A549 (cell line): ENCODE measurements around the gene UGT1A3. TPM values are rescaled to one million over a fixed set of nuclear protein-coding genes. Genes with fewer than 3 reads are reported as not detected.

Experiments
- ATAC-seq, 2 experiments: fragments of 200-7000 bp in 1 of 2; fragments of >200 bp in 1 of 2; cut with Nextera tagmentation in 1 of 2; cut with Tn5 transposase in 1 of 2; 3 replicates each; pipeline versions ENCODE4 v1.8.0 to v1.9.1; 2018 to 2020; ENCODE audit warnings: mild to moderate bottlenecking in 1 of 2, moderate library complexity in 1 of 2
- CTCF ChIA-PET: fragments of 300-600 bp; sonication (Branson Sonifier 250); formaldehyde crosslinking; extraction: SDS; loops from one replicate; lab custom pipeline; 2021; ENCODE audit warnings: antibody characterized with exemption, inconsistent platforms; lab: Yijun Ruan, JAX
- POLR2A ChIA-PET: fragments of 350-600 bp; formaldehyde crosslinking; extraction: SDS; loops from one replicate; lab custom pipeline; 2021; ENCODE audit warnings: antibody characterized with exemption, inconsistent platforms; lab: Yijun Ruan, JAX
- DNase-seq, 2 experiments: peaks; one replicate each; pipeline versions ENCODE4 v3.0.0 to v3.0.0-alpha.2; 2011 to 2016; ENCODE audit warnings: low read depth in 1 of 2, low spot score in 1 of 2
- FAIRE-seq: peaks from 2 replicates; lab custom pipeline; 2011; peaks lifted over from hg19 to GRCh38; lab: Jason Lieb, UNC
- H3K27ac ChIP-seq, 2 experiments: fragments of >200 bp; sonication (Bioruptor Twin); formaldehyde crosslinking; 3 replicates each; pipeline ENCODE4 v1.5.1; 2016 to 2017
- H3K4me1 ChIP-seq: fragments of >200 bp; sonication (Bioruptor Twin); formaldehyde crosslinking; 3 replicates; pipeline ENCODE4 v1.6.1; 2016
- H3K4me2 ChIP-seq: fragments of >200 bp; sonication (Bioruptor Twin); formaldehyde crosslinking; 3 replicates; pipeline ENCODE4 v1.6.1; 2016
- H3K4me3 ChIP-seq: fragments of >200 bp; sonication (Bioruptor Twin); formaldehyde crosslinking; 3 replicates; pipeline ENCODE4 v1.5.1; 2016
- H3K9me3 ChIP-seq: fragments of >200 bp; sonication (Bioruptor Twin); formaldehyde crosslinking; 3 replicates; pipeline ENCODE4 v1.6.1; 2016
- CBX2 ChIP-seq: fragments of 200-600 bp; sonication (generic); IDR thresholded peaks from 2 replicates; pipeline ENCODE4 v1.6.1; 2016; ENCODE audit warnings: low read depth, mild to moderate bottlenecking, borderline replicate concordance
- CBX8 ChIP-seq: fragments of 200-600 bp; sonication (generic); IDR thresholded peaks from 2 replicates; pipeline ENCODE4 v1.6.1; 2016
- ESRRA ChIP-seq: fragments of 150-350 bp; IDR thresholded peaks from 2 replicates; pipeline ENCODE4 v1.6.1; 2014; ENCODE audit warnings: mild to moderate bottlenecking, low read length, borderline replicate concordance
- GATA3 ChIP-seq: IDR thresholded peaks from 2 replicates; pipeline ENCODE4 v1.6.1; 2012; ENCODE audit warnings: borderline replicate concordance
- HOXA7 ChIP-seq: fragments of 250-450 bp; sonication (Bioruptor Pico); IDR thresholded peaks from 2 replicates; pipeline ENCODE4 v1.5.0; 2020; ENCODE audit warnings: mild to moderate bottlenecking, moderate library complexity
- KDM1A ChIP-seq: fragments of 200-600 bp; sonication (generic); IDR thresholded peaks from 2 replicates; pipeline ENCODE4 v1.6.1; 2016; ENCODE audit warnings: low read depth, mild to moderate bottlenecking
- KDM5A ChIP-seq: fragments of 200-600 bp; sonication (generic); IDR thresholded peaks from 2 replicates; pipeline ENCODE4 v1.6.1; 2016; ENCODE audit warnings: antibody characterized with exemption, mild to moderate bottlenecking
- NPAS2 ChIP-seq: fragments of 250-450 bp; sonication (Bioruptor Pico); IDR thresholded peaks from 2 replicates; pipeline ENCODE4 v1.8.0; 2022; ENCODE audit warnings: mild to moderate bottlenecking, moderate library complexity, borderline replicate concordance
- POLR2AphosphoS2 ChIP-seq: conservative IDR thresholded peaks from 2 replicates; pipeline ENCODE4 v1.6.1; 2012; ENCODE audit warnings: low read length, improper control_type of control experiment, inconsistent platforms
- RCOR1 ChIP-seq: fragments of 150-350 bp; IDR thresholded peaks from 2 replicates; pipeline ENCODE4 v1.6.1; 2014; ENCODE audit warnings: antibody characterized with exemption, low read length, low read depth
- ZFP36 ChIP-seq: fragments of 450-650 bp; IDR thresholded peaks from 2 replicates; pipeline ENCODE4 v1.6.1; 2014; ENCODE audit warnings: borderline replicate concordance; ENCODE audit not compliant: partially characterized antibody
- WGBS: methylation state at CpG from one replicate; pipeline ENCODE4 v1.1.6; 2017; ENCODE audit errors: missing lambda C conversion rate; 5-methylcytosine and 5-hydroxymethylcytosine counted together
- polyA plus RNA-seq, 4 experiments: library from polyadenylated mRNA; depleted of rRNA in 3 of 4; stranded (reverse); fragments of >200 nt; fragmentation: RNase III in 1 of 4; extraction: RNeasy Plus Mini Kit Qiagen cat#74134 plus additional on column Dnase treatment in 1 of 4; gene quantifications; 2 replicates in 3 of 4; 3 replicates in 1 of 4; pipeline ENCODE4 v1.2.3, GENCODE V29; 2011 to 2017
- TF ChIP-seq, protein P1 (sequence below): fragments of 250-450 bp; sonication (Bioruptor Pico); IDR thresholded peaks from 2 replicates; pipeline ENCODE4 v1.5.0; 2021; ENCODE audit warnings: mild to moderate bottlenecking, moderate library complexity, borderline replicate concordance
- TF ChIP-seq, protein P2 (sequence below): fragments of 200-600 bp; sonication (generic); IDR thresholded peaks from 2 replicates; pipeline ENCODE4 v1.6.1; 2016; ENCODE audit warnings: antibody characterized with exemption, mild to moderate bottlenecking, moderate library complexity
- TF ChIP-seq, protein P3 (sequence below): fragments of 450-650 bp; IDR thresholded peaks from 2 replicates; pipeline ENCODE4 v1.6.1; 2014; ENCODE audit warnings: antibody characterized with exemption
- TF ChIP-seq, protein P4 (sequence below): IDR thresholded peaks from 2 replicates; pipeline ENCODE4 v1.6.1; 2012

The UGT1A3 gene
- polyA plus RNA-seq, 2 of the 4 experiments (the other 2 are of a cell fraction), result 0.23 to 0.39 TPM

DNA sequence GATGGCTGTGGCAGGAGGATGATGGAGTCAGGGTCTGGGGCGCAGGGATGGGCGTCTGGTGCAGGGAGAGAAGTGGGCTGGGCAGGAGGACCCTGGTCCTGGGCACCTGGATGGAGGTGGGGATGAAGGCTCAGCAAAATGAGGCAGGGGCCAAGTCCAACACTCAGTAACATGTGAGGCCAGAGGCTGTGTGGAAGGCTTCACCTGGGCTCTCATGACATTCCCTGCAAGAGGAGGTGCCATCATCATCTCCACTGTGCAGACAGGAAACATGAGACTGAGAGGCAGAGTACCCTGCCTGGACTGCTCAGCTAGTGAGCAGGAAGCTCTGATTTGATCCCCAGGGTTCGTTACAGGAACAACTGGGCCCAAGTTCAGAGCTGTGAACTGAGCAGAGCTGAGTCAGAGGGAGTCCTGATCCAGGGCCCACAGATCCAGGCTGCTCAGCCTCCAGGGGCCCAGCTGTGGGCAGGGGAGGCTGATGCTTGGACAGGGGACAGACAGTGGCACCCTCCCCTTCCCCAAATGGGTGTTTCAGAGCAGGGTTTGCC is 88.6 kb downstream of the UGT1A3 start:
- TF ChIP-seq GATA3, result no peak
- ATAC-seq (no peak), DNase-seq (no peak), FAIRE-seq (no peak)
- Histone ChIP-seq H3K9me3 (no peaks in the 10 kb centered on the region), H3K27ac (peak overlapping the region; percentile 51 to 81), H3K4me1 (peaks cover 22% of the 10 kb centered on the region), H3K4me2 (no peak overlapping the region), H3K4me3 (no peak overlapping the region)
- WGBS, result 82% methylated on average over 3 of the region's 3 CpGs
- ChIA-PET POLR2A (no interaction called here), CTCF (interaction anchor here (1.1 kb wide), 1 partner anchor 15 kb away, joined by 3 read pairs; no protein-coding TSS in a partner anchor)

DNA sequence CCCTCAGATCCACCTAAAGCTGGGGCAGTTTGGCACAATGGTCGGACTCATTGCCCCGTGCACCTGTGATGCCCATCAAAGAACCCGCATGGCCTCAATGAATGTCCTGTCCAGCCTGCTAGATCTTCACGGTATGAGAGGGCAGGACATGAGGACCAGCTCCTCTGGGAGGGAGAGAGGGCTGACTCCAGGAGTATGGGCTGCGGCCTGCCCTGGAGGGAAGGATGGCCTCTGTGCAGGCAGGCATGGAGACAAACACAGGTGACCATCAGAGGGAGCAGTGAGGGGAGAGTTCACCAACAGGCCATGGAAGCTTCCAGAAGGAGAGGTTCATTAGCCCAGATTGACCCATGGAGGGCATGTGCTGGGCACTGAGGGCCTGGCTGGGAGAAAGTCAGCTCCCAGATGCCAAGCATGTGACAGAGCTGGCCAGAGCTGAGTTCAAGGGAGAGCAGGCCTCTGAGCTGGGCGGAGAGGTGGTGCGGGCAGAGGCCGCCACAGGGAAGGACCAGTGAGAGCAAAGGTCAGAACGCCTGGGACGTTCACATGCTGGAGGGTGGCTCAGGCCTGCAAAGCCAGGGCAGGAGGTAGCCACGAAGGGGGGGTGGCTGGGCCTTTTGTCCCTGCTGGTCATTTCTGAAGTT is 89.3 kb downstream of the UGT1A3 start:
- Histone ChIP-seq H3K4me1 (peaks cover 25% of the 10 kb centered on the region), H3K4me2 (no peak overlapping the region), H3K27ac (peak overlapping the region; percentile 51 to 81; a peak in 5 of 6 replicates), H3K4me3 (no peak overlapping the region), H3K9me3 (no peaks in the 10 kb centered on the region)
- ChIA-PET CTCF (interaction anchor here (1.1 to 1.2 kb wide), 2 partner anchors 14 to 15 kb away, joined by 3 read pairs; no protein-coding TSS in a partner anchor), POLR2A (no interaction called here)
- no peak for DNase-seq
- 88% methylated on average over 11 of the region's 11 CpGs for WGBS
- no peak for FAIRE-seq
- TF ChIP-seq ZFP36 (no peak), RCOR1 (no peak), HOXA7 (CRISPR knock-in tag) (no peak), NPAS2 (CRISPR knock-in tag) (no peak), KDM5A (no peak), GATA3 (no peak), CBX8 (no peak), ESRRA (no peak), KDM1A (no peak), POLR2AphosphoS2 (no peak), CBX2 (no peak)
- TF ChIP-seq, protein P1, sequence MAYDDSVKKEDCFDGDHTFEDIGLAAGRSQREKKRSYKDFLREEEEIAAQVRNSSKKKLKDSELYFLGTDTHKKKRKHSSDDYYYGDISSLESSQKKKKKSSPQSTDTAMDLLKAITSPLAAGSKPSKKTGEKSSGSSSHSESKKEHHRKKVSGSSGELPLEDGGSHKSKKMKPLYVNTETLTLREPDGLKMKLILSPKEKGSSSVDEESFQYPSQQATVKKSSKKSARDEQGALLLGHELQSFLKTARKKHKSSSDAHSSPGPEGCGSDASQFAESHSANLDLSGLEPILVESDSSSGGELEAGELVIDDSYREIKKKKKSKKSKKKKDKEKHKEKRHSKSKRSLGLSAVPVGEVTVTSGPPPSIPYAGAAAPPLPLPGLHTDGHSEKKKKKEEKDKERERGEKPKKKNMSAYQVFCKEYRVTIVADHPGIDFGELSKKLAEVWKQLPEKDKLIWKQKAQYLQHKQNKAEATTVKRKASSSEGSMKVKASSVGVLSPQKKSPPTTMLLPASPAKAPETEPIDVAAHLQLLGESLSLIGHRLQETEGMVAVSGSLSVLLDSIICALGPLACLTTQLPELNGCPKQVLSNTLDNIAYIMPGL, result no peak
- TF ChIP-seq, protein P2, sequence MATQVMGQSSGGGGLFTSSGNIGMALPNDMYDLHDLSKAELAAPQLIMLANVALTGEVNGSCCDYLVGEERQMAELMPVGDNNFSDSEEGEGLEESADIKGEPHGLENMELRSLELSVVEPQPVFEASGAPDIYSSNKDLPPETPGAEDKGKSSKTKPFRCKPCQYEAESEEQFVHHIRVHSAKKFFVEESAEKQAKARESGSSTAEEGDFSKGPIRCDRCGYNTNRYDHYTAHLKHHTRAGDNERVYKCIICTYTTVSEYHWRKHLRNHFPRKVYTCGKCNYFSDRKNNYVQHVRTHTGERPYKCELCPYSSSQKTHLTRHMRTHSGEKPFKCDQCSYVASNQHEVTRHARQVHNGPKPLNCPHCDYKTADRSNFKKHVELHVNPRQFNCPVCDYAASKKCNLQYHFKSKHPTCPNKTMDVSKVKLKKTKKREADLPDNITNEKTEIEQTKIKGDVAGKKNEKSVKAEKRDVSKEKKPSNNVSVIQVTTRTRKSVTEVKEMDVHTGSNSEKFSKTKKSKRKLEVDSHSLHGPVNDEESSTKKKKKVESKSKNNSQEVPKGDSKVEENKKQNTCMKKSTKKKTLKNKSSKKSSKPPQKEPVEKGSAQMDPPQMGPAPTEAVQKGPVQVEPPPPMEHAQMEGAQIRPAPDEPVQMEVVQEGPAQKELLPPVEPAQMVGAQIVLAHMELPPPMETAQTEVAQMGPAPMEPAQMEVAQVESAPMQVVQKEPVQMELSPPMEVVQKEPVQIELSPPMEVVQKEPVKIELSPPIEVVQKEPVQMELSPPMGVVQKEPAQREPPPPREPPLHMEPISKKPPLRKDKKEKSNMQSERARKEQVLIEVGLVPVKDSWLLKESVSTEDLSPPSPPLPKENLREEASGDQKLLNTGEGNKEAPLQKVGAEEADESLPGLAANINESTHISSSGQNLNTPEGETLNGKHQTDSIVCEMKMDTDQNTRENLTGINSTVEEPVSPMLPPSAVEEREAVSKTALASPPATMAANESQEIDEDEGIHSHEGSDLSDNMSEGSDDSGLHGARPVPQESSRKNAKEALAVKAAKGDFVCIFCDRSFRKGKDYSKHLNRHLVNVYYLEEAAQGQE, result no peak
- TF ChIP-seq, protein P3, sequence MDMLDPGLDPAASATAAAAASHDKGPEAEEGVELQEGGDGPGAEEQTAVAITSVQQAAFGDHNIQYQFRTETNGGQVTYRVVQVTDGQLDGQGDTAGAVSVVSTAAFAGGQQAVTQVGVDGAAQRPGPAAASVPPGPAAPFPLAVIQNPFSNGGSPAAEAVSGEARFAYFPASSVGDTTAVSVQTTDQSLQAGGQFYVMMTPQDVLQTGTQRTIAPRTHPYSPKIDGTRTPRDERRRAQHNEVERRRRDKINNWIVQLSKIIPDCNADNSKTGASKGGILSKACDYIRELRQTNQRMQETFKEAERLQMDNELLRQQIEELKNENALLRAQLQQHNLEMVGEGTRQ, result no peak
- TF ChIP-seq, protein P4, sequence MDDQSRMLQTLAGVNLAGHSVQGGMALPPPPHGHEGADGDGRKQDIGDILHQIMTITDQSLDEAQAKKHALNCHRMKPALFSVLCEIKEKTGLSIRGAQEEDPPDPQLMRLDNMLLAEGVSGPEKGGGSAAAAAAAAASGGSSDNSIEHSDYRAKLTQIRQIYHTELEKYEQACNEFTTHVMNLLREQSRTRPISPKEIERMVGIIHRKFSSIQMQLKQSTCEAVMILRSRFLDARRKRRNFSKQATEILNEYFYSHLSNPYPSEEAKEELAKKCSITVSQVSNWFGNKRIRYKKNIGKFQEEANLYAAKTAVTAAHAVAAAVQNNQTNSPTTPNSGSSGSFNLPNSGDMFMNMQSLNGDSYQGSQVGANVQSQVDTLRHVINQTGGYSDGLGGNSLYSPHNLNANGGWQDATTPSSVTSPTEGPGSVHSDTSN, result no peak
- no peak for ATAC-seq
